ENCODE measurements around the gene MRPS34.

The MRPS34 gene

GRCh38 chr16:1777375-1778199 is 4.7 kb upstream of the MRPS34 start:
- DNase-seq, result no peak
- H3K27me3 ChIP-seq (replicated peaks), result no peaks in the 10 kb centered on the region
- no peak overlapping the region for H3K4me3 ChIP-seq (ENCODE audit: low read depth, low read length)
- H3K27ac ChIP-seq, result no peak overlapping the region
- no peak for TF ChIP-seq CTCF (IDR thresholded peaks at IDR 0.05; ENCODE audit: low read depth, low read length, missing control alignments)
- peaks cover 39% of the 10 kb centered on the region for H3K36me3 ChIP-seq (replicated peaks)
- in situ Hi-C loops (cut with HindIII; ENCODE audit: low pct_ligation_motif_present, low sequenced_read_pairs), result no loop called here

GRCh38 chr16:1776991-1777374 is 4.0 kb upstream of the MRPS34 start:
- Histone ChIP-seq H3K4me3 (ENCODE audit: low read depth, low read length) (no peak overlapping the region), H3K27ac (no peak overlapping the region), H3K27me3 (replicated peaks) (no peaks in the 10 kb centered on the region), H3K36me3 (replicated peaks) (peaks cover 39% of the 10 kb centered on the region)
- DNase-seq, result no peak
- in situ Hi-C loops (cut with HindIII; ENCODE audit: low pct_ligation_motif_present, low sequenced_read_pairs), result no loop called here
- TF ChIP-seq CTCF (IDR thresholded peaks at IDR 0.05; ENCODE audit: low read depth, low read length, missing control alignments), result no peak

- no peak overlapping the region for H3K4me3 ChIP-seq (ENCODE audit: low read depth, low read length)
- no peak for TF ChIP-seq CTCF (IDR thresholded peaks at IDR 0.05; ENCODE audit: low read depth, low read length, missing control alignments)
- H3K27ac ChIP-seq, result no peak overlapping the region
- no peaks in the 10 kb centered on the region for H3K27me3 ChIP-seq (replicated peaks)
- DNase-seq, result no peak
- peaks cover 39% of the 10 kb centered on the region for H3K36me3 ChIP-seq (replicated peaks)
- in situ Hi-C loops (cut with HindIII; ENCODE audit: low pct_ligation_motif_present, low sequenced_read_pairs), result no loop called here
Measured at GRCh38 chr16:1776672-1776955, 3.7 kb upstream of the MRPS34 start.

- TF ChIP-seq CTCF (IDR thresholded peaks at IDR 0.05; ENCODE audit: low read depth, low read length, missing control alignments), result no peak
- H3K27me3 ChIP-seq (replicated peaks), result no peaks in the 10 kb centered on the region
- no peak overlapping the region for H3K27ac ChIP-seq
- H3K4me3 ChIP-seq (ENCODE audit: low read depth, low read length), result no peak overlapping the region
- DNase-seq, result no peak
- H3K36me3 ChIP-seq (replicated peaks), result peaks cover 37% of the 10 kb centered on the region
- in situ Hi-C loops (cut with HindIII; ENCODE audit: low pct_ligation_motif_present, low sequenced_read_pairs), result no loop called here
Measured at GRCh38 chr16:1775846-1776671, 3.1 kb upstream of the MRPS34 start.

GRCh38 chr16:1775006-1775845 is 2.3 kb upstream of the MRPS34 start:
- no peak for TF ChIP-seq CTCF (IDR thresholded peaks at IDR 0.05; ENCODE audit: low read depth, low read length, missing control alignments)
- DNase-seq, result no peak
- no peak overlapping the region for H3K27ac ChIP-seq
- no peak overlapping the region for H3K4me3 ChIP-seq (ENCODE audit: low read depth, low read length)
- H3K27me3 ChIP-seq (replicated peaks), result no peaks in the 10 kb centered on the region
- in situ Hi-C loops (cut with HindIII; ENCODE audit: low pct_ligation_motif_present, low sequenced_read_pairs), result no loop called here
- H3K36me3 ChIP-seq (replicated peaks), result peaks cover 32% of the 10 kb centered on the region
